ENCODE measurements around the gene PGGHG.
"Not testable (repeated sequence)": the region's sequence is repeated elsewhere in the genome, so short reads cannot be mapped to it uniquely, and the experiment has no call there.

Gene PGGHG

GRCh38 chr11:299081-299891 is 10.4 kb downstream of the PGGHG start, which contains the start of gene IFITM5:
TSS of gene IFITM5 (minus strand) at chr11:299526. CDS start at chr11:299490, 36 bp downstream.
- DNase-seq, result peak in 1 of 2 experiments; percentile 9

- no peak for DNase-seq
These were observed 11.2 kb downstream of the PGGHG start for GRCh38 chr11:299951-300735.

GRCh38 chr11:303363-303762 is 14.4 kb downstream of the PGGHG start:
- no peak for DNase-seq

- no peak for DNase-seq
These were observed 15.2 kb downstream of the PGGHG start for GRCh38 chr11:304061-304506.

- DNase-seq, result peak; percentile 62 to 65
These were observed 16.3 kb downstream of the PGGHG start for GRCh38 chr11:304915-305843.

GRCh38 chr11:305844-306211 is 16.9 kb downstream of the PGGHG start:
- DNase-seq, result no peak

GRCh38 chr11:306645-307371 is 17.9 kb downstream of the PGGHG start:
- DNase-seq, result no peak

GRCh38 chr11:307766-308708 is 19.1 kb downstream of the PGGHG start, which contains the start of gene IFITM2:
TSS of gene IFITM2 (plus strand) at chr11:307816. CDS start at chr11:308193, 377 bp downstream.
- DNase-seq, result peak in 1 of 2 experiments; percentile 35

GRCh38 chr11:308740-309665 is 20.1 kb downstream of the PGGHG start:
- DNase-seq, result not testable (repeated sequence)

GRCh38 chr11:309979-310572 is 21.1 kb downstream of the PGGHG start:
- not testable (repeated sequence) for DNase-seq

- DNase-seq, result not testable (repeated sequence)
These were observed 22.3 kb downstream of the PGGHG start for GRCh38 chr11:311013-311748.

- DNase-seq, result no peak
These were observed 23.3 kb downstream of the PGGHG start for GRCh38 chr11:312092-312816.

- no peak for DNase-seq
These were observed 24.4 kb downstream of the PGGHG start for GRCh38 chr11:313304-313786.

GRCh38 chr11:313787-314553 is 25.0 kb downstream of the PGGHG start, which contains the start of gene IFITM1:
TSS of gene IFITM1 (plus strand) at chr11:314040. CDS start at chr11:314171, 131 bp downstream.
- peak in 1 of 2 experiments; percentile 38 for DNase-seq

- not testable (repeated sequence) for DNase-seq
These were observed 25.6 kb downstream of the PGGHG start for GRCh38 chr11:314554-314875.

GRCh38 chr11:315051-315481 is 26.1 kb downstream of the PGGHG start:
- no peak for DNase-seq

All from activated CD4-positive, alpha-beta T cell treated with anti-CD3 and anti-CD28 coated beads, Interleukin-2, amount 50 U/mL, for 4 hours (primary cell).